ENCODE data around the gene PCDH15. TPM values are rescaled to one million over a fixed set of nuclear protein-coding genes. Genes with fewer than 3 reads are reported as not detected.

PCDH15 gene
- total RNA-seq, 2 donors from 2014 or later: 0.58 to 0.95 TPM

DNA sequence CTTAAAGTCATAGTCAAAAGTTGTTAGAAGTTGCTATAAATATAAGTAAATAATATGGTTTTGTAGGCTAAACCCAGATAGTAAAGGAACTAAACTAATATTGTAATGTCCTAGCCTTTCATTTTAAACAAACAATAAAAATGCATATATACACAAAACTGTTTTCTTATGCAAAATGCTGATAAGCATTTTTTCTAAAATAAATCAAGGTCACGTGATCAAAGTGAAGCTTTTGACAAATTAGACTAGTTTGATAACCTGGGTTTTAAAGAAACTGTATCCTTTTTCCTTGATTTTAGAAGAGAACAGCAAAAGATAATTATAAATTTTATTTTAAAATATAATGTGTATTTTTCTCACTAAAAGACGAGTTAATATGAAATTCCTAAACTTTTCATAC, 313.3 kb downstream of the PCDH15 start:
- H3K36me3 Mint-ChIP-seq (ENCODE audit: low read depth): no peaks in the 10 kb centered on the region
- no peaks in the 10 kb centered on the region for H3K4me1 Mint-ChIP-seq
- Histone ChIP-seq H3K27me3 (ENCODE audit: control insufficient read depth, insufficient read depth, low read length, poor library complexity, severe bottlenecking) (no peaks in the 10 kb centered on the region), H3K9me3 (ENCODE audit: control insufficient read depth, low read length) (no peaks in the 10 kb centered on the region), H3K27ac (ENCODE audit: low read depth, low read length) (no peak overlapping the region), H3K36me3 (ENCODE audit: control insufficient read depth, insufficient read depth, low read length) (no peaks in the 10 kb centered on the region), H3K4me3 (ENCODE audit: low read length) (no peak overlapping the region), H3K4me1 (ENCODE audit: control insufficient read depth, insufficient read depth, low read length) (no peaks in the 10 kb centered on the region), H3K9ac (ENCODE audit: extremely low read depth, low read length, poor library complexity, severe bottlenecking) (no peak overlapping the region)
- WGBS, 2 experiments (ENCODE audit: insufficient coverage in 1 of 2, insufficient read length in 1 of 2): 95% methylated on average over 1 of the region's 2 CpGs; no CpG with 5 or more reads in 1 of the 2 experiments
- H3K9me3 Mint-ChIP-seq: no peaks in the 10 kb centered on the region
- no peak for DNase-seq
- H3K27ac Mint-ChIP-seq: no peak overlapping the region
- TF ChIP-seq, protein P1, sequence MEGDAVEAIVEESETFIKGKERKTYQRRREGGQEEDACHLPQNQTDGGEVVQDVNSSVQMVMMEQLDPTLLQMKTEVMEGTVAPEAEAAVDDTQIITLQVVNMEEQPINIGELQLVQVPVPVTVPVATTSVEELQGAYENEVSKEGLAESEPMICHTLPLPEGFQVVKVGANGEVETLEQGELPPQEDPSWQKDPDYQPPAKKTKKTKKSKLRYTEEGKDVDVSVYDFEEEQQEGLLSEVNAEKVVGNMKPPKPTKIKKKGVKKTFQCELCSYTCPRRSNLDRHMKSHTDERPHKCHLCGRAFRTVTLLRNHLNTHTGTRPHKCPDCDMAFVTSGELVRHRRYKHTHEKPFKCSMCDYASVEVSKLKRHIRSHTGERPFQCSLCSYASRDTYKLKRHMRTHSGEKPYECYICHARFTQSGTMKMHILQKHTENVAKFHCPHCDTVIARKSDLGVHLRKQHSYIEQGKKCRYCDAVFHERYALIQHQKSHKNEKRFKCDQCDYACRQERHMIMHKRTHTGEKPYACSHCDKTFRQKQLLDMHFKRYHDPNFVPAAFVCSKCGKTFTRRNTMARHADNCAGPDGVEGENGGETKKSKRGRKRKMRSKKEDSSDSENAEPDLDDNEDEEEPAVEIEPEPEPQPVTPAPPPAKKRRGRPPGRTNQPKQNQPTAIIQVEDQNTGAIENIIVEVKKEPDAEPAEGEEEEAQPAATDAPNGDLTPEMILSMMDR (conservative IDR thresholded peaks at IDR 0.05): no peak
- no peak overlapping the region for H3K4me3 Mint-ChIP-seq
- H3K27me3 Mint-ChIP-seq (ENCODE audit: insufficient read depth): peaks cover 3% of the 10 kb centered on the region

DNA sequence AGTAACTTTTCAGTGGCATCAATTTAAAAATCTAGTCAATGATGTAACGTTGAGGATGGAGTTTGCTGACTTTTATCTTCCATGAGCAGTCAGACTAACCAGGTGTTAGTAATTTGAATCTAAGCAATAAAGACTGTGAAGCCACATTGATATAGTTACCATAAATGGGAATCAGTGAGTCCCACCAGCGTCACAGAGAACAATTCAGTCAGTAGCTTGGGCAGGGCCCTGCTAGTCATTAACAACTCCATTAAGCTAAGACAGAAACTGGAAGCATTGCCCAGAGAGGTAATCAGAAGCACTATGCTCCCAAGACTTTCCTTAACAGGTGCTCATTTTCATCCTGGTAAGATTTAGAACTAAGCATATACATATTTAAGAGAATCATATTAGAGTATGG, 315.1 kb downstream of the PCDH15 start:
- no peak overlapping the region for H3K4me3 Mint-ChIP-seq
- peaks cover 3% of the 10 kb centered on the region for H3K27me3 Mint-ChIP-seq (ENCODE audit: insufficient read depth)
- no peaks in the 10 kb centered on the region for H3K36me3 Mint-ChIP-seq (ENCODE audit: low read depth)
- H3K27ac Mint-ChIP-seq: no peak overlapping the region
- TF ChIP-seq, protein P1 (conservative IDR thresholded peaks at IDR 0.05): no peak
- Histone ChIP-seq H3K27me3 (ENCODE audit: control insufficient read depth, insufficient read depth, low read length, poor library complexity, severe bottlenecking) (no peaks in the 10 kb centered on the region), H3K4me3 (ENCODE audit: low read length) (no peak overlapping the region), H3K36me3 (ENCODE audit: control insufficient read depth, insufficient read depth, low read length) (no peaks in the 10 kb centered on the region), H3K9me3 (ENCODE audit: control insufficient read depth, low read length) (no peaks in the 10 kb centered on the region), H3K4me1 (ENCODE audit: control insufficient read depth, insufficient read depth, low read length) (no peaks in the 10 kb centered on the region), H3K27ac (ENCODE audit: low read depth, low read length) (no peak overlapping the region), H3K9ac (ENCODE audit: extremely low read depth, low read length, poor library complexity, severe bottlenecking) (no peak overlapping the region)
- 80 to 93% methylated on average over 2 of the region's 2 CpGs for WGBS, 2 experiments (ENCODE audit: insufficient coverage in 1 of 2, insufficient read length in 1 of 2)
- no peaks in the 10 kb centered on the region for H3K9me3 Mint-ChIP-seq
- H3K4me1 Mint-ChIP-seq: no peaks in the 10 kb centered on the region
- no peak for DNase-seq

DNA sequence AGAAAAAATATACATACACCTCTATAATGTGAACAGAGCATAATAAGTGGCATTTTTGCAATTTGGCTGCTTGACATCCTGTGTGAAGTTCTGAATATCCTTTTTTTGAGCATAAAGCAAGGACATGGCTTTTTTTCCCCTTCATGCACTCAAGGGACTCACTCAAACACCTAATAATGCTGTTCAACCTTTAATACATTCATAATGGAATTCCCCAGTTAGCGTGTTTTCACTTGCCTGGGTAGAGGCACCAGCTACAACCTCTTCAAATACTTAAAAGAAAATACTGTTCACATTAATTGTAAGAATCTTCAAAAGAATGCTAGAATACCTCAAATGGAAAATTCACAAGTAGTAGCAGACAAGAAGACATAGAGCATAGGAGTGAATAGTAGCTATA, 316.8 kb downstream of the PCDH15 start:
- TF ChIP-seq, protein P1 (conservative IDR thresholded peaks at IDR 0.05): no peak
- Histone ChIP-seq H3K9me3 (ENCODE audit: control insufficient read depth, low read length) (no peaks in the 10 kb centered on the region), H3K36me3 (ENCODE audit: control insufficient read depth, insufficient read depth, low read length) (no peaks in the 10 kb centered on the region), H3K27me3 (ENCODE audit: control insufficient read depth, insufficient read depth, low read length, poor library complexity, severe bottlenecking) (no peaks in the 10 kb centered on the region), H3K4me1 (ENCODE audit: control insufficient read depth, insufficient read depth, low read length) (no peaks in the 10 kb centered on the region), H3K9ac (ENCODE audit: extremely low read depth, low read length, poor library complexity, severe bottlenecking) (no peak overlapping the region), H3K27ac (ENCODE audit: low read depth, low read length) (no peak overlapping the region), H3K4me3 (ENCODE audit: low read length) (no peak overlapping the region)
- Mint-ChIP-seq H3K4me1 (no peaks in the 10 kb centered on the region), H3K4me3 (no peak overlapping the region), H3K27ac (no peak overlapping the region), H3K36me3 (ENCODE audit: low read depth) (no peaks in the 10 kb centered on the region), H3K27me3 (ENCODE audit: insufficient read depth) (peaks cover 3% of the 10 kb centered on the region), H3K9me3 (no peaks in the 10 kb centered on the region)
- 79% methylated on average over 1 of the region's 1 CpG; no CpG with 5 or more reads in 1 of the 2 experiments for WGBS, 2 experiments (ENCODE audit: insufficient coverage in 1 of 2, insufficient read length in 1 of 2)
- no peak for DNase-seq

All from endodermal cell (in vitro differentiated cells).